GM18907 (cell line): ENCODE results near the gene RASA3.
"Not testable (repeated sequence)": the region's sequence is repeated elsewhere in the genome, so short reads cannot be mapped to it uniquely, and the experiment has no call there.

Source experiments
- ATAC-seq: cut with Tn5 transposase; IDR thresholded peaks from one replicate; pipeline ENCODE4 v1.9.1; 2021; ENCODE audit warnings: mild to moderate bottlenecking, moderate library complexity; ENCODE audit not compliant: unreplicated experiment

RASA3 gene

DNA sequence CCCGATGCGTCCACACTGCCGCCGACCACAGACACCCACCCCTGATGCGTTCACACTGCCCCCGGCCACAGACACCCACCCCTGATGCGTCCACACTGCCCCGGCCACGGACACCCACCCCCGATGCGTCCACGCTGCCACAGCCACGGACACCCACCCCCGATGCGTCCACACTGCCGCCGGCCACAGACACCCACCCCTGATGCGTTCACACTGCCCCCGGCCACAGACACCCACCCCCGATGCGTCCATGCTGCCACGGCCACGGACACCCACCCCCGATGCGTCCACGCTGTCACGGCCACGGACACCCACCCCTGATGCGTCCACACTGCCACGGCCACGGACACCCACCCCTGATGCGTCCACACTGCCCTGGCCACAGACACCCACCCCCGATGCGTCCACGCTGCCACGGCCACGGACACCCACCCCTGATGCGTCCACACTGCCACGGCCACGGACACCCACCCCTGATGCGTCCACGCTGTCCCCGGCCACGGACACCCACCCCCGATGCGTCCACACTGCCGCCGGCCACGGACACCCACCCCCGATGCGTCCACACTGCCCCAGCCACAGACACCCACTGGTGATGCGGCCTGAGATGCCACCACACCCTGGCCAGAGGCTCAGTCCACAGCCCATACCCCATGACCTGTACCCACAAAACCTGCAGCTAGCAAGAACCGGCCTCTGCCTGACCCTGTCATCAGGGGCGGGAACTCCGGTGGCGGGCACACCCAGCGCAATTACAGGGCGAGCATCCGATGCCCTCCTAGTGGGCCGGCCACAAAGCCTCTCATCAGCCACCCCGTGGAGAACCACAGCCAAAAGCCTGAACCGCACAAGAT, 28.4 kb downstream of the RASA3 start:
- no peak for ATAC-seq

- ATAC-seq, result not testable (repeated sequence)
Observed at GRCh38 chr13:114103289-114103621, 29.2 kb downstream of the RASA3 start.

- ATAC-seq, result no peak
Observed at GRCh38 chr13:114102521-114103288, 29.7 kb downstream of the RASA3 start.

DNA sequence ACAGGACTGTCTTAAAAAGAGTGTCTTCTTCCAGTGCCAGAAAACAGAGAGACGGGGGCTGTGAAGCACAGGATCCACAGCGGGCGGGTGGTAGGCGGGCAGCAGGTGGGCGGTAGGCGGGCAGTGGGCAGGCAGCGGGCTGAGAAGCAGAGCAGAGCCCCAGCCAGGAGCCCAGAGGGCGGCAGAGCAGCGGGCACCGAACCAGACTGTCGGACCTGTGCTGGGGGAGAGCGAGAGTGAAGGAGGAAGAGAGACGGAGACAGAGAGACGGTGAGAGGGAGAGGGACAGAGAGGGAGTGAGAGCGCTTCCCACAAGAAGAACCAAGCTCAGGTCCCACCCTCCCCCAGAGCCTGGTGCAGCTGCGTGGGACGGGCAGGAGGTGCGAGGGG, 30.3 kb downstream of the RASA3 start:
- no peak for ATAC-seq

DNA sequence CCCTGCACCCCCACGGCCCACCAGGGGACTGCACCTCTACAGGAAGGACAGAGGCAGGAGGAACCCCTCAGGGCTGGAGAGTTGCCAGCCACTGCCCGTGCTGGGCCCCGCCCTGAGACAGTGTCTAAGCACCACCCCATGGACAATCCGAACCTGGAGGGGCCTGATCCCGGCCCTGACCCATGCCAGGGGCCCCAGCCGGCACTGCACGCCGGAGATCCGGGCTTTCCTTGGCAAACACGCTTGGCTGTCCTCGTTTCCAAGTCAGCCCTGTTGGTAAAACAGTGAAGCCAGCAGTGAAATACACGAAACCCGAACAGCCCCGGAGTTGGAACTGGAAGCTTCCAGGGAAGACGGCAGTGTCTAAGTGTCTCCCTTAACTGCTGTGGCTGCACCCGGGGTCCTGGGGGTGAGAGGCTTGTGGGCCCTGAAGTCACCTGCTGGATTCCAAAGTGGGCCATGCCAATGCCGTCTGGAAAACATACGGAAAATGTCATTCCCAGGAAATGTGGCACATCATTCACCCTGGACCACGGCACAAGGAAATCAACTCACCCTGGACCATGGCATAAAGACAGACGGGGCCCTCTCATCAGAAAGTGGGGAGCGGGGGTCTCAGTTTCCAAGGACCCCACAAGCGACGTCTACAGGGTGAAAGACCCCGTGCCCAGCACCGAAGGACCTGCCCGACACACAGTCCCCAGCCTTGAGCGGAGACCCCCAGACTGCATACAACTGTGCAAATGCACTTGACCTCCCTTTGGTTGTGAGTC, 30.9 kb downstream of the RASA3 start:
- no peak for ATAC-seq

DNA sequence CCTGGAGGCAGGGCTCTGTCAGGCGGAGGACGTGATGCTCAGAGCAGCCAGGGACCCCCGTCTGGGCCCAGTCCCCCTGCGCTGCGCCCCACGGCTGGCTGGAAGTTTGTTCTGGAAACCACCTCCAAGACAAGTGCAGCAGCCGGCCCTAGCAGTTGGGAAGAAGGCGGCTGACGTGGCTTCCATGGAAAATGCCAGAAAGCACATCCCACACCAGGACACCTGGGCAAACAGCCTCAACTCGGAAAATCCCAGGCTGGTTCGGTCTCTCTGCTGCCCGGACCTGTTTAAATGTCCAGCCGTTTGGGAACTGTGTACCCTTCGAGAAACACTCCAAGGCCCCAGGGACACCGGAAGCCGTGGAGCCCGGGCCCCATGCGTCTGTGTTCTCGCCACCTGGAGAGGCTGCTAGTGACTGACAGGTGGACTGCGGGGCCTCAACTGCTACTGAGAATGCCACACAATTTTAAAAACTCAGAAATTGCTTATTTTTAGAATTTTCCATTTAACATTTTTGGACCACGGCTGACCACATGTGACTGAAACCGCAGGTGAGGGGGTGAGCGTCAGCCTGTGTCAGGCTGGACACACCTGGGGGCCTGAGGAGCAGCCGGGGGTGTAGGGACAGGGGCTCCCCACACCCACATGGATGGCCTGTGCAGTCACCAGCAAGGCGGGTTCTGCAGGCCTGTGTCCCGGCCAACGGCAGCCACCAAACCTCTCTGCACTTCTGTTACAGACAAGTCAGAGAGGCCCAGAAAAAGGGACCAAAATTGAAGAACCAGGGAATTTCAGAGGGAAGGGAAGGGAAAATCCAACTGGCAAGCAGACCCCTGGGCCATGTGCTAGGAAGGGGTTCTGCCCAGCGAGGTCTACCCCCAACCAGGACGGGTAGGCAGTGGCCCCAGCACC, 31.7 kb downstream of the RASA3 start:
- no peak for ATAC-seq

GRCh38 chr13:114099918-114100445, 32.4 kb downstream of the RASA3 start:
- ATAC-seq, result no peak

GRCh38 chr13:114099191-114099590, 33.2 kb downstream of the RASA3 start:
- ATAC-seq, result no peak

DNA sequence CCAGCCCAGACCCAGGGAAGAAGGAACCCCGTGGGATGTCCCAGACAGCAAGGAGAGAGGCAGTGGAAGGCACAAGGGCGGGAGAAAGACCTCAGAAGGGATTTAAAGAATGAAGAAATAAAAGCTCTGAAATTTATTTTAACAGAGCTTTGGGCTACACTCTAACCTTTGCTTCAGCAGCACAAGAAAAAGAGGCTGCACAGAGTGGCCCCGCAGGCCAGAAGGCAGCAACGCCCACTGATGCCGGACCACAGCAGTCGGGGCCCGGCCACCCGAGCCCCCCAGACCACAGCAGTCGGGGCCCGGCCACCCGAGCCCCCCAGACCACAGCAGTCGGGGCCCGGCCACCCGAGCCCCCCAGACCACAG, 33.8 kb downstream of the RASA3 start:
- ATAC-seq, result not testable (repeated sequence)

DNA sequence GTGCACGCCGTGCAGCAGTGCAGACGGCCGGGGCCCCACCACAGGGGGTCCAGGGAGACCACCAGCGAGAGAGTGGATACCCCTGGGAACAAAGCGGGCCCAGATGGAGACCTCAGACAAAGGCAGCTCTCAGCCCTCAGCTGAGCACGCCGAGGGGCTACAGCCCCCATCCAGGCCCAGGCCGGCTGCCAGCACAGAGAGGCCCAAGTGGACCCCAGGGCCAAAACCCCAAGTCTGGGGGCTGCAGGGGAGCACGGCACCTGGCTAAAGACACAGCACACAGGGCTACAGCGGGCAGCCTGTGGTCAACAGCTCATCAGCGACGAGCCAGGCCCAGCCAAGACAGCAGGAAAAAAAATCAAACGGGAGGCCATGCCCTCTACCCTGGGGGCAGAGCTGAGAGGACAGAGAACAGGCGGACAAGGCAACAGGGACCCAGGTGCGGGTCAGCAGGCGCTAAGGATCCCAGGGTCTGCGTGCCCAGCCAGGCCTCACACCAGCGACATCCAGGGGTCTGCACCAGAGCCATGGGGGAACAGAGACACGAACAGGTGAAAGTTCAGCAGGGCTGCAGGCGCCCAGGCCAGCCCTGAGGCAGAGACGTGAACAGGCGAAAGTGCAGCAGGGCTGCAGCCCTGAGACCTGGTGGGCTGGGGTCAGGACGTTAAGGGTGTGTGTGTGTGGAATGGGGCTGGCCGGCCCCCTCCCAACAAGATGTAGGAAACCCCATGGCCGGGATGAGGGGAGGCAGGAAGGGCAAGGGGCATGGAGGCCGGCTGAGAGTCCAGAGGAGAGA, 34.3 kb downstream of the RASA3 start:
- ATAC-seq, result no peak

DNA sequence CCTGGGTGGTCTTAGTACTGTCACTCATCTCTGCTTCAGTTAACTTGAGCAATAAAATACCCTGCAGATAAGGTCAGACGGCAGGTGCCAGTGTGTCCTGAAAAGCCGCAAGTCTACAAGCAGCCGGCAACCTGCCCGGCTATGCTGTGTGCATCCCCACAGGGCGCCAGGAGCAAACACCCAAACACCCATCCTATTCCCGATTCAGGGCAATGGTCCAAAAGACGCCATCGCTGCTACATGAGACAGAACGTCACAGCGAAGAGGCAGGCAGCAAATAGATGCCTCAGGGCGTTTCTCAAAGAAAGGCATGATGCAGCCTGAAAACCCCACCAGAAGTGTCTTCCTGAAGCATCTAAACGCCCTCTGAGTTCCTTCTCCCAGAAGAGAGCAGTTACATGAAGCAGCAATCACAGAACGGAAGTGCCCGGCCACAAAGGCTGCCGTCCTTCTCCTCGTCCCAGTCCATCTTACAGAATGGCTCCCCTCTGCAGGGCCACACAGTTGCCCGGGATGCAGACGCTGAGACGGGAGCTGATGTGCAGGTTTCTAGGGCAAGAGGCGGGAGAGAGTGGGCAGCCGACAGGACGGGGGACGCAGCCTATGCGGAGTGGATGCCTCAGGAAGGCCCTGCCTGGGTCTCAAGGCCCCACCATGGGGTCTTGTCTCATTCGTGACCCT, 35.1 kb downstream of the RASA3 start:
- ATAC-seq, result no peak

DNA sequence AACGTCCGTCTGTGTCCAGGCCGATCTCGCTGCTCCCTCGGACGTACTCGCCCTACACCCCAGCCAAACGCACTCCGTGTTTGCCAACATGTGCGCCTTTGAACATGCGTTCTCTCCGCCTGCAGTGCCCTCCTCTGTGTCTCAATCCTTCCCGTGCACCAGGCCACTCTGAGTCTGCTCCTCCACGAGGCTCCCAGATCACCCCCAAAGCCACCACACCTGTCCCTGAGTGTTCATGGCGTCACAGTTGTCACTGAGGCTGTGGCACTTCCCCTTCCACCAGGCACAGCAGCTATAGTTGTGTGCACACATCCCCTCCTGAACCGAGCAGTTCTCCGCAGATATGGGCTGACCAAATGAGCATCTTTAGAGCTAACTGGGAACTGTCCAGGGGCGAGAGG, 35.6 kb downstream of the RASA3 start:
- ATAC-seq, result no peak

DNA sequence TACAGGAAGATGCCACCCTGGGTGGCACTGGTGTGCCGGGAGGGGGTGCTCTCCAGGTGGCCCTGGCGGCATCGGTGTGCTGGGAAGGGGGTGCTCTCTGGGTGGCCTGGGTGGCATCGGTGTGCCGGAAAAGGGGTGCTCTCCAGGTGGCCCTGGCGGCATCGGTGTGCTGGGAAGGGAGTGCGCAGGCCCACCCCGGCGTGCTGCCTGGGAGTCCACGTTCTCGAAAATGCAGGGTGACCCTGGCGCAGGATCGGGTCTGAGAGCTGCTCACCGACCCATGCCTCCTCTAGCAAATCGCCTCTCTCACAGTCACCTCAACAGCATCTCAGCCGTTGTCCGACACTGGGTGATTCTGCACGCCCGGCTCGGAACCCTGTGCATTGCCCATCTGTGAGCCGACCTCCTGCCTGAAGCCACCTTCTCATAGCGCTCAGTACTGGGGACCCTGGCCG, 36.4 kb downstream of the RASA3 start:
- no peak for ATAC-seq

DNA sequence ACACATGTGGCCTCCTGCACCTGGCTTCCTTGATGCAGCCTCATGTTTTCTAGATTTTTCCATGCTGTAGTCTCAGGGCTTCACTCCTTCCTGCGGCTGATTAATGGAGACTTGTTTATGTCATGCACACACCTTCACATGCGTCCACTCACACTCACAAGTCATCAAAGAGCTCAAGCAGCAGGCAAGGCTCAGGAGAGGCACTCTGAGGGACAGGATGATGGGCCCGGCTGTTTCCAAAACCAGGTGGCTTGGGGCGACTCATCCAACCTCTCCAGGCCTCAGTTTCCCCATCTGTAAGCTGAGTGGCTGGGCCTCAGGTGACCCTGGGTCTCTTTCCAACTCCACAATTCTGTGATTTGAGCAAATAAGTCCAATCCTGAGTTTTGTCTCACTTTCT, 36.9 kb downstream of the RASA3 start:
- no peak for ATAC-seq

DNA sequence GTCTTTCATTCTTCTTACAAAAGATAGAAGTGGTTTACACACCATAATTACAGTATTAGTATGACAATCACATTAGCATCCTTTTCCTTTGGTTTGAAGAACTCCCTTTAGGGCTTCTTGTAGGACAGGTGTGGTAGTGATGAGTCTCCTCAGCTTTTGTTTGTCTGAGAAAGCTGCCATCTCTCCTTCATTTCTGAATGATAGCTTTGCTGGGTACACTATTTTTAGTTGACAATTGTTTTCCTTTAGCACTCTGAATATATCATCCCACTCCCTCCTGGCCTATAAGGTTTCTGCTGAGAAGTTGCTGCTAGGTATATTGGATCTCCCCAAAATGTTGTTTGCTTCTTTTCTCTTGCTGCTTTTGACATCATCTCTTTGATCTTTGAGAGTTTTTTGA, 39.3 kb downstream of the RASA3 start:
- ATAC-seq, result no peak

- no peak for ATAC-seq
Observed at GRCh38 chr13:114092468-114092867, 40.0 kb downstream of the RASA3 start.

GRCh38 chr13:114090476-114090875, 41.9 kb downstream of the RASA3 start:
- no peak for ATAC-seq

DNA sequence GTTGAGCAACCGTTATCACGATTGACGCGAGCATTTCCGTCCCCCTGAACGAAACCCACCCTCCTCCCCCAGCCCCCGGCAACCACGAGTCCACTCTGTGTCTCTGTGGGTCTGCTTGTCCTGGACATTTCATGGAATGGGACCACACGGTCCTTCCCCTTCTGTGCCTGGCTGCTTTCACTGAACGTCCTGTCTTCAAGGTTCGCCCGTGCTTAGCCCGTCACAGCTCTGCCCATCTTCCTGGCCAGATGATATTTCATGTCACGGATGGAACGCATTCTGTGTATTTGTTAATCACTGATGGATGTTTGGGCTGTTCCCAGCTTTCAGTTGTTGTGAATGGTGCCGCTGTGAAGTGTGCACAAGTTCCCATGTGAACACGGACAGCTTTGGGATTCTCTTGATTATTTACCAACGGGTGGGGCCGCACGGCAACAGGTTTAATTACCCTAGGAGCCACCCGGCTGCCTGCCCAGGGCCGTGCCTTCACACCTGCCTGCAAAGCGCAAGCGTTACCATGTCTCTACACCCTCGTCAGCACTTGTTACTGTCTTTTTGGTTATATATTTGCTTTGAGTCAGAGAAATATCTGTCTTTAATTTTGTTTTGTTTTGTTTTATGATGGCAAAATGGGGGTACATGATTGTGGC, 42.5 kb downstream of the RASA3 start:
- ATAC-seq, result no peak
